HepG2 (cell line): Measurements from ENCODE around the gene BBC3. TPM values are rescaled to one million over a fixed set of nuclear protein-coding genes. Genes with fewer than 3 reads are reported as not detected.

Experiments
- ATAC-seq: fragments of 200-7000 bp; cut with Tn5 transposase; 3 replicates; pipeline ENCODE4 v1.9.1; 2020; ENCODE audit warnings: mild to moderate bottlenecking, moderate library complexity
- BruUV-seq: library from RNA; stranded (reverse); fragments of 400-500 nt; replicated peaks from 2 replicates; lab custom pipeline; 2021; lab: Mats Ljungman, UMichigan
- CTCF ChIA-PET: fragments of 300-600 bp; formaldehyde crosslinking; extraction: SDS; loops from one replicate; lab custom pipeline; 2021; ENCODE audit warnings: low total read pairs, inconsistent platforms, low intra/inter-chr PET ratio; lab: Yijun Ruan, JAX
- POLR2A ChIA-PET: fragments of 350-600 bp; sonication (Branson Sonifier 250); formaldehyde crosslinking; loops from one replicate; lab custom pipeline; 2020; ENCODE audit warnings: antibody characterized with exemption, inconsistent platforms; lab: Yijun Ruan, JAX
- DNase-seq: peaks from one replicate; pipeline ENCODE4 v3.0.0-alpha.2; 2015; ENCODE audit warnings: low spot score
- FAIRE-seq: peaks from 3 replicates; lab custom pipeline; 2011; peaks lifted over from hg19 to GRCh38; lab: Jason Lieb, UNC
- H2AFZ ChIP-seq: one replicate; pipeline ENCODE4 v1.6.1; 2011; ENCODE audit warnings: low read length, inconsistent platforms
- H3K27ac ChIP-seq: fragments of 300-600 bp; 3 replicates; pipeline ENCODE4 v1.8.0; 2011; ENCODE audit warnings: mixed run types, mild to moderate bottlenecking, mixed read lengths, low read length, inconsistent platforms; ENCODE audit not compliant: insufficient read depth; ENCODE audit errors: extremely low read length
- H3K27me3 ChIP-seq, 2 experiments: fragments of 200-600 bp in 1 of 2; 2 replicates in 1 of 2; 3 replicates in 1 of 2; pipeline versions ENCODE4 v1.6.0 to v1.8.0; 2011; ENCODE audit warnings: low read length in 2 of 2, mild to moderate bottlenecking in 2 of 2, moderate library complexity in 2 of 2, inconsistent platforms in 1 of 2; ENCODE audit not compliant: insufficient read depth in 2 of 2, control insufficient read depth in 1 of 2
- H3K36me3 ChIP-seq, 2 experiments: fragments of 200-600 bp in 1 of 2; replicated peaks in 1 of 2; 2 replicates in 1 of 2; 3 replicates in 1 of 2; pipeline versions ENCODE4 v1.5.1 to v1.8.0; 2011; ENCODE audit warnings: low read length in 2 of 2, inconsistent platforms in 1 of 2; ENCODE audit not compliant: insufficient read depth in 2 of 2, control insufficient read depth in 1 of 2
- H3K4me1 ChIP-seq: 2 replicates; pipeline ENCODE4 v1.5.1; 2012; ENCODE audit warnings: low read length, inconsistent platforms; ENCODE audit not compliant: insufficient read depth
- H3K4me2 ChIP-seq: 2 replicates; pipeline ENCODE4 v1.6.0; 2011; ENCODE audit warnings: low read depth, low read length, inconsistent platforms
- H3K4me3 ChIP-seq, 3 experiments: fragments of 200-600 bp in 1 of 3; sonication (generic), shearing (Covaris generic) in 1 of 3; replicated peaks in 1 of 3; 2 replicates each; pipeline ENCODE4 v1.5.1; 2011 to 2016; ENCODE audit warnings: low read length in 3 of 3, inconsistent platforms in 2 of 3, low read depth in 2 of 3, mild to moderate bottlenecking in 2 of 3, control low read depth in 1 of 3, mixed read lengths in 1 of 3; ENCODE audit not compliant: insufficient read depth in 1 of 3
- H3K79me2 ChIP-seq: one replicate; pipeline ENCODE4 v1.6.1; 2011; ENCODE audit warnings: low read length, inconsistent platforms; ENCODE audit not compliant: insufficient read depth
- H3K9ac ChIP-seq: 2 replicates; pipeline ENCODE4 v1.6.0; 2011; ENCODE audit warnings: mild to moderate bottlenecking, low read depth, low read length, inconsistent platforms; ENCODE audit not compliant: insufficient read depth
- H3K9me3 ChIP-seq: 2 replicates; pipeline ENCODE4 v1.5.1; 2012; ENCODE audit warnings: mild to moderate bottlenecking, low read length
- H4K20me1 ChIP-seq: 2 replicates; pipeline ENCODE4 v1.6.0; 2011; ENCODE audit warnings: inconsistent platforms, mild to moderate bottlenecking, low read length, moderate library complexity; ENCODE audit not compliant: insufficient read depth
- GABPA ChIP-seq, 2 experiments: IDR thresholded peaks; 2 replicates each; pipeline ENCODE4 v1.6.1; 2011 to 2016; ENCODE audit warnings: low read depth in 2 of 2, low read length in 1 of 2, missing biosample characterization in 1 of 2, missing genetic modification characterization in 1 of 2
- HNRNPL ChIP-seq: fragments of 200-400 bp; formaldehyde crosslinking; IDR thresholded peaks from 2 replicates; pipeline ENCODE4 v1.6.1; 2017; ENCODE audit warnings: mild to moderate bottlenecking, low read depth, low read length
- JUND ChIP-seq: sonication (generic); formaldehyde crosslinking; IDR thresholded peaks from 2 replicates; pipeline ENCODE4 v1.8.0; 2022; ENCODE audit warnings: mild to moderate bottlenecking, missing genetic modification reagents
- KAT7 ChIP-seq: IDR thresholded peaks from 2 replicates; pipeline ENCODE4 v1.6.1; 2018; ENCODE audit warnings: borderline replicate concordance, missing compliant biosample characterization
- NKX3-1 ChIP-seq: sonication (generic); formaldehyde crosslinking; IDR thresholded peaks from 2 replicates; pipeline ENCODE4 v1.5.0; 2020; ENCODE audit warnings: missing genetic modification reagents
- NPAS2 ChIP-seq: sonication (generic); formaldehyde crosslinking; IDR thresholded peaks from 2 replicates; pipeline ENCODE4 v1.8.0; 2022; ENCODE audit warnings: mild to moderate bottlenecking, missing genetic modification reagents, borderline replicate concordance
- TOE1 ChIP-seq: sonication (generic); formaldehyde crosslinking; IDR thresholded peaks from 2 replicates; pipeline ENCODE4 v1.4.0; 2020; ENCODE audit warnings: mild to moderate bottlenecking, missing genetic modification reagents
- TP53 ChIP-seq: sonication (generic); formaldehyde crosslinking; conservative IDR thresholded peaks from 2 replicates; pipeline ENCODE4 v1.4.0; 2020; ENCODE audit warnings: missing genetic modification reagents
- ZBTB20 ChIP-seq: sonication (generic); formaldehyde crosslinking; IDR thresholded peaks from 2 replicates; pipeline ENCODE4 v1.8.1; 2023; ENCODE audit warnings: missing genetic modification reagents, low read depth, mild to moderate bottlenecking, borderline replicate concordance
- ZNF546 ChIP-seq: sonication (generic); formaldehyde crosslinking; conservative IDR thresholded peaks from 2 replicates; pipeline ENCODE4 v1.8.1; 2023; ENCODE audit warnings: mild to moderate bottlenecking, missing genetic modification reagents
- ZNF569 ChIP-seq: sonication (generic); formaldehyde crosslinking; IDR thresholded peaks from 2 replicates; pipeline ENCODE4 v1.5.0; 2020; ENCODE audit warnings: mild to moderate bottlenecking, missing genetic modification reagents, moderate library complexity, borderline replicate concordance
- ZNF572 ChIP-seq: sonication (generic); formaldehyde crosslinking; IDR thresholded peaks from 2 replicates; pipeline ENCODE4 v1.5.1; 2020; ENCODE audit warnings: mild to moderate bottlenecking, missing genetic modification reagents
- ZNF737 ChIP-seq: sonication (generic); formaldehyde crosslinking; IDR thresholded peaks from 2 replicates; pipeline ENCODE4 v1.5.0; 2020; ENCODE audit warnings: missing genetic modification reagents, mild to moderate bottlenecking, borderline replicate concordance
- ZNF83 ChIP-seq: sonication (generic); formaldehyde crosslinking; IDR thresholded peaks from 2 replicates; pipeline ENCODE4 v1.4.0; 2020; ENCODE audit warnings: missing genetic modification reagents, mild to moderate bottlenecking, borderline replicate concordance
- ZZZ3 ChIP-seq: sonication (generic); formaldehyde crosslinking; IDR thresholded peaks from 2 replicates; pipeline ENCODE4 v1.4.0; 2020; ENCODE audit warnings: missing genetic modification reagents, mild to moderate bottlenecking, borderline replicate concordance
- WGBS: methylation state at CpG from one replicate; pipeline ENCODE4 v1.1.6; 2017; ENCODE audit warnings: low lambda C conversion rate; 5-methylcytosine and 5-hydroxymethylcytosine counted together
- in situ Hi-C: cut with HindIII; loops from 2 replicates; pipeline ENCODE4 v1.10.0; 2017; ENCODE audit warnings: low pct_unique_long_range_greater_than_20kb; ENCODE audit not compliant: extremely low pct_ligation_motif_present
- intact Hi-C: fragments of 100-400 bp; cut with micrococcal nuclease; formaldehyde crosslinking; loops from one replicate; pipeline ENCODE4 v1.10.0; 2022; ENCODE audit not compliant: unreplicated experiment
- polyA plus RNA-seq, 8 experiments: library from polyadenylated mRNA; depleted of rRNA in 3 of 8; stranded (reverse) in 7 of 8; unstranded in 1 of 8; fragments of >200 nt; fragmentation: Illumina TruSeq in 4 of 8; extraction: Trizol in 4 of 8; gene quantifications; 2 replicates each; pipeline versions ENCODE4 v1.2.1 to v1.2.3, GENCODE V29; 2011 to 2016; ENCODE audit warnings: low read depth in 4 of 8, missing spikeins in 1 of 8, mixed read lengths in 1 of 8; ENCODE audit not compliant: insufficient read depth in 1 of 8
- total RNA-seq, 5 experiments: library from RNA; depleted of rRNA; stranded (reverse); fragments of >200 nt; fragmentation: Illumina TruSeq; extraction: Trizol; gene quantifications; 2 replicates each; pipeline ENCODE4 v1.2.3, GENCODE V29; 2016; ENCODE audit warnings: low read depth in 1 of 5
- TF ChIP-seq, protein P1 (sequence below): IDR thresholded peaks from 2 replicates; pipeline ENCODE4 v1.6.1; 2016
- TF ChIP-seq, protein P2 (sequence below): IDR thresholded peaks from 2 replicates; pipeline ENCODE4 v1.6.1; 2016; ENCODE audit warnings: low read depth, borderline replicate concordance
- TF ChIP-seq, protein P3 (sequence below): sonication (generic); formaldehyde crosslinking; IDR thresholded peaks from 2 replicates; pipeline ENCODE4 v1.5.1; 2020; ENCODE audit warnings: mild to moderate bottlenecking, missing genetic modification reagents, borderline replicate concordance
- TF ChIP-seq, protein P4 (sequence below): IDR thresholded peaks from 2 replicates; pipeline ENCODE4 v1.6.1; 2016; ENCODE audit warnings: missing genetic modification reagents, missing compliant biosample characterization

Gene BBC3
- total and polyA plus RNA-seq, 2 of the 13 experiments (the other 11 are each of a cell fraction or from before 2014, with no cell fraction given), result 6.1 to 8.8 TPM

- Histone ChIP-seq H3K4me3 (peak overlapping the region in 2 of 3 experiments; percentile 45 to 46; a peak in 4 of 6 replicates), H3K79me2 (no peaks in the 10 kb centered on the region), H3K9ac (peak overlapping the region; percentile 67), H3K4me2 (peak overlapping the region; percentile 72), H3K36me3 (no peaks in the 10 kb centered on the region), H3K4me1 (peaks cover 54% of the 10 kb centered on the region), H3K27me3 (no peaks in the 10 kb centered on the region), H3K27ac (peak overlapping the region; percentile 46), H4K20me1 (no peaks in the 10 kb centered on the region), H3K9me3 (no peaks in the 10 kb centered on the region), H2AFZ (no peak overlapping the region)
- peak; percentile 92 for DNase-seq
- in situ Hi-C loops, result no loop called here
- BruUV-seq, result no TSS peak
- peak; percentile 92 for ATAC-seq
- FAIRE-seq, result peak; percentile 83
- ChIA-PET POLR2A (interaction anchor here (0.6 to 3.5 kb wide), 27 partner anchors 9 to 196 kb away, joined by 3 to 93 read pairs (median 5); partner anchors contain the start of genes CCDC9, INAFM1, SAE1 and ZC3H4), CTCF (interaction anchor here (0.8 to 2.7 kb wide), 4 partner anchors 13 to 95 kb away, joined by 3 to 33 read pairs (median 9); partner anchors contain the start of gene BBC3)
- WGBS, result 15% methylated on average over 26 of the region's 46 CpGs
- intact Hi-C loops, result loop anchor here (1.0 to 5.0 kb wide), 2 partner anchors 34 to 97 kb away; no protein-coding TSS in a partner anchor
- TF ChIP-seq ZNF546 (CRISPR knock-in tag) (0 out of 2 replicates have a peak, but pooled peaks have one; percentile 56), NKX3-1 (CRISPR knock-in tag) (0 out of 2 replicates have a peak, but pooled peaks have one; percentile 40), JUND (CRISPR knock-in tag) (peak; percentile 85; the same call in 1 of the 2 replicates), ZNF83 (CRISPR knock-in tag) (peak; percentile 51; the same call in 1 of the 2 replicates), NPAS2 (CRISPR knock-in tag) (no peak), KAT7 (CRISPR knock-in tag) (no peak), ZBTB20 (CRISPR knock-in tag) (peak; percentile 52; the same call in 1 of the 2 replicates), GABPA (IDR thresholded peaks at IDR 0.05; ENCODE audit: low read depth, low read length) (peak; percentile 54), GABPA (CRISPR knock-in tag; IDR thresholded peaks at IDR 0.05; ENCODE audit: low read depth) (peak; percentile 87), ZNF572 (CRISPR knock-in tag) (0 out of 2 replicates have a peak, but pooled peaks have one; percentile 54), ZZZ3 (no peak), ZNF737 (CRISPR knock-in tag) (no peak), HNRNPL (no peak), TP53 (CRISPR knock-in tag) (peak; percentile 78; the same call in 1 of the 2 replicates), TOE1 (CRISPR knock-in tag) (0 out of 2 replicates have a peak, but pooled peaks have one; percentile 54), ZNF569 (CRISPR knock-in tag) (no peak)
- TF ChIP-seq, protein P1, sequence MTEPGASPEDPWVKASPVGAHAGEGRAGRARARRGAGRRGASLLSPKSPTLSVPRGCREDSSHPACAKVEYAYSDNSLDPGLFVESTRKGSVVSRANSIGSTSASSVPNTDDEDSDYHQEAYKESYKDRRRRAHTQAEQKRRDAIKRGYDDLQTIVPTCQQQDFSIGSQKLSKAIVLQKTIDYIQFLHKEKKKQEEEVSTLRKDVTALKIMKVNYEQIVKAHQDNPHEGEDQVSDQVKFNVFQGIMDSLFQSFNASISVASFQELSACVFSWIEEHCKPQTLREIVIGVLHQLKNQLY (CRISPR knock-in tag), result peak; percentile 43; the same call in 1 of the 2 replicates
- TF ChIP-seq, protein P2, sequence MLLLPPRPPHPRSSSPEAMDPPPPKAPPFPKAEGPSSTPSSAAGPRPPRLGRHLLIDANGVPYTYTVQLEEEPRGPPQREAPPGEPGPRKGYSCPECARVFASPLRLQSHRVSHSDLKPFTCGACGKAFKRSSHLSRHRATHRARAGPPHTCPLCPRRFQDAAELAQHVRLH, result peak; percentile 82; the same call in 1 of the 2 replicates
- TF ChIP-seq, protein P3, sequence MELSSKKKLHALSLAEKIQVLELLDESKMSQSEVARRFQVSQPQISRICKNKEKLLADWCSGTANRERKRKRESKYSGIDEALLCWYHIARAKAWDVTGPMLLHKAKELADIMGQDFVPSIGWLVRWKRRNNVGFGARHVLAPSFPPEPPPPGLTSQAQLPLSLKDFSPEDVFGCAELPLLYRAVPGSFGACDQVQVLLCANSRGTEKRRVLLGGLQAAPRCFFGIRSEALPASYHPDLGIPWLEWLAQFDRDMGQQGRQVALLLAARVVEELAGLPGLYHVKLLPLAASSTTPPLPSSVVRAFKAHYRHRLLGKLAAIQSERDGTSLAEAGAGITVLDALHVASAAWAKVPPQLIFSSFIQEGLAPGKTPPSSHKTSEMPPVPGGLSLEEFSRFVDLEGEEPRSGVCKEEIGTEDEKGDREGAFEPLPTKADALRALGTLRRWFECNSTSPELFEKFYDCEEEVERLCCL, result 0 out of 2 replicates have a peak, but pooled peaks have one; percentile 59
- TF ChIP-seq, protein P4, sequence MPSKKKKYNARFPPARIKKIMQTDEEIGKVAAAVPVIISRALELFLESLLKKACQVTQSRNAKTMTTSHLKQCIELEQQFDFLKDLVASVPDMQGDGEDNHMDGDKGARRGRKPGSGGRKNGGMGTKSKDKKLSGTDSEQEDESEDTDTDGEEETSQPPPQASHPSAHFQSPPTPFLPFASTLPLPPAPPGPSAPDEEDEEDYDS (CRISPR knock-in tag), result peak; percentile 53; the same call in 1 of the 2 replicates
Observed at GRCh38 chr19:47243776-47244547, 13.0 kb upstream of the BBC3 start.
